RWPE1 (cell line): ENCODE results near the gene TGFBI.

Experiments
- CTCF ChIA-PET: fragments of 350-600 bp; sonication (Branson Sonifier 250); formaldehyde crosslinking; extraction: SDS; loops from one replicate; lab custom pipeline; 2021; lab: Yijun Ruan, JAX
- POLR2A ChIA-PET: fragments of 400-600 bp; formaldehyde crosslinking; extraction: SDS; loops from one replicate; lab custom pipeline; 2020; ENCODE audit warnings: antibody characterized with exemption; ENCODE audit not compliant: low non-redundant PET; lab: Yijun Ruan, JAX
- DNase-seq: peaks from one replicate; pipeline ENCODE4 v3.0.0; 2012; ENCODE audit warnings: low spot score
- H3K27ac ChIP-seq: fragments of 450-650 bp; 2 replicates; pipeline ENCODE4 v1.5.1; 2017
- TF ChIP-seq, protein P1 (sequence below): fragments of 450-650 bp; conservative IDR thresholded peaks from 2 replicates; pipeline ENCODE4 v1.5.1; 2017; ENCODE audit warnings: low read depth, mild to moderate bottlenecking

Gene TGFBI

DNA sequence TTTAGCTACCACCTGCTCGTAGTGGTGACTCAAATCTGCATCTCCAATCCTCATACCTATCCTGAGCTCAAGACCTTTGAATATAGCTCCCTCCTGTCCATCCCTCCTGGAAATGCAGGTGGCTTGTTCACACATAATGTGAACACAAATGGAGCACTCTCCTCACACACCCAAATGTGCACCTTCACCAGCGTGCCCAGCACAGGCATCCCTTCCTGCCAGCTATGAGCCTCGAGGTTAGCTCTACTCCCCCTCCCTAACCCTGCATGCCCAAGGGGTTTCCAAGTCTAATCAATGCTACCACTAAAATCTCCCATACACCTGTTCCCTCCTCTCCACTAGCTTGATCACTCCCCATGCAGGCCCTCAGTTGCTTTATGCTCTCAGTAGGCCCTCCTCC is 2.2 kb upstream of the TGFBI start:
- ChIA-PET POLR2A (interaction anchor here (0.7 kb wide), 1 partner anchor 110 kb away, joined by 3 read pairs; no protein-coding TSS in a partner anchor), CTCF (interaction anchor here (0.6 kb wide), 1 partner anchor 140 kb away, joined by 3 read pairs; no protein-coding TSS in a partner anchor)
- no peak overlapping the region for H3K27ac ChIP-seq
- DNase-seq = no peak
- TF ChIP-seq, protein P1, sequence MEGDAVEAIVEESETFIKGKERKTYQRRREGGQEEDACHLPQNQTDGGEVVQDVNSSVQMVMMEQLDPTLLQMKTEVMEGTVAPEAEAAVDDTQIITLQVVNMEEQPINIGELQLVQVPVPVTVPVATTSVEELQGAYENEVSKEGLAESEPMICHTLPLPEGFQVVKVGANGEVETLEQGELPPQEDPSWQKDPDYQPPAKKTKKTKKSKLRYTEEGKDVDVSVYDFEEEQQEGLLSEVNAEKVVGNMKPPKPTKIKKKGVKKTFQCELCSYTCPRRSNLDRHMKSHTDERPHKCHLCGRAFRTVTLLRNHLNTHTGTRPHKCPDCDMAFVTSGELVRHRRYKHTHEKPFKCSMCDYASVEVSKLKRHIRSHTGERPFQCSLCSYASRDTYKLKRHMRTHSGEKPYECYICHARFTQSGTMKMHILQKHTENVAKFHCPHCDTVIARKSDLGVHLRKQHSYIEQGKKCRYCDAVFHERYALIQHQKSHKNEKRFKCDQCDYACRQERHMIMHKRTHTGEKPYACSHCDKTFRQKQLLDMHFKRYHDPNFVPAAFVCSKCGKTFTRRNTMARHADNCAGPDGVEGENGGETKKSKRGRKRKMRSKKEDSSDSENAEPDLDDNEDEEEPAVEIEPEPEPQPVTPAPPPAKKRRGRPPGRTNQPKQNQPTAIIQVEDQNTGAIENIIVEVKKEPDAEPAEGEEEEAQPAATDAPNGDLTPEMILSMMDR = no peak

DNA sequence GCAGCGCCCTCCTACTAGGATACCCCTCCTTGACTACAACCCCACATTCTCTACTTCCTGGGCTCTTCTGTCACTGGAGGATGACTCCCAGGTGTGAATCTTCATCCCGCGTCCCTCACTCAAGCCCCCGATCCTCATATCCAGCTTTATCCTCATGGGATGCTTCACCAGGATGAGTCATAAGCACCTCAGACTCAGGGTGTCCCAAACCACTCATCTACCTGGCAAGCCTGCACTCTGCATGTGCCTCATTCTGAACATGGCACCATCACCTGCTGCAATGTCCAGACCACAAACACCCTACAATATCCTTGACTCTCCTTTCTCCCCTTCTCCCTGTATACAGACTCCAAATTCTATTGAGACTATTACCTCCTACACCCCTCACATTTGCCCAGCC is 1.5 kb upstream of the TGFBI start:
- POLR2A ChIA-PET = no interaction called here
- CTCF ChIA-PET = interaction anchor here (1.3 kb wide), 1 partner anchor 22 kb away, joined by 3 read pairs; no protein-coding TSS in a partner anchor
- TF ChIP-seq, protein P1 = no peak
- no peak overlapping the region for H3K27ac ChIP-seq
- DNase-seq = no peak

DNA sequence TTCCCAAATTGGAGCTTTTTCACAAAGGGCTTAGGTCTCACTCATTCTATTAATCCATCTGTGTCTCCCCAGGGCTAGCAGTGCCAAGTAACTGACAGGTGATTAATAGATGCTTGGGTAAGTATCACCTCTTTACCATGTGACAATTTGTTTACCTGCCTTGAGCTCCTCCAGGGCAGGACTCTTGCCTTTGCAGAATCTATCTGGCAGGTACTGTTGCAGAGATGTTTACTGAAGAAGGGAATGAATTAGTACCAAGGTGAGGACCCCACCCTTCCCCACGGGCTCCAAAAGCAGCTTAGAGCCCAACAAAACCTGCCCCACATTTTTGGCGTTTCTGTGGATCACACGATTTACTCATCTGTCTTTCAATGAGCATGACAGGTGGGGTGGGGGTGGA is 698 bp upstream of the TGFBI start:
- TF ChIP-seq, protein P1 = no peak
- DNase-seq = no peak
- peak overlapping the region; percentile 89 for H3K27ac ChIP-seq
- ChIA-PET CTCF (interaction anchor here (0.8 to 1.5 kb wide), 3 partner anchors 22 to 83 kb away, joined by 3 to 7 read pairs (median 3); no protein-coding TSS in a partner anchor), POLR2A (interaction anchor here (0.6 kb wide), 2 partner anchors 889 to 1318 kb away, joined by 3 to 4 read pairs; no protein-coding TSS in a partner anchor)

DNA sequence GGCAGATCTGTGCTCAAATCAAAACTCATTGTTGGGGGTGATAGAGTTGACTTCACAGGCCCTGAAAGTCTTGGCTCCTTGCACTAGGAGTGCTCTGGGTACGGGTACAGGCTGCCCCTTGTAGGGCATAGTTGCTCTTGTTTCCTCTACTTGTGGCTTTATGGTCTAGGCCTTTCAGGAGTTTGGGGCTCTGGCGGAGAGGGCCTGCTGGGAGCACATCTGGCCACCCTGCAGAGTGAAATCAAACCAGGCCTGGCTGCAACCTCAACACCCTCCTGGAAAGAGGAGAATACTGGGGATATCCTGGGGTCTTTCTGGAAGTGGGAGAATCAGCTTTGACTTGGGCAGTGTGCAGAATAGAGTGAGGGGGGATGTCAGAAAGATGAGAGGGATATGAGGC is 1.5 kb downstream of the TGFBI start:
- H3K27ac ChIP-seq = peak overlapping the region; percentile 89
- POLR2A ChIA-PET = no interaction called here

DNA sequence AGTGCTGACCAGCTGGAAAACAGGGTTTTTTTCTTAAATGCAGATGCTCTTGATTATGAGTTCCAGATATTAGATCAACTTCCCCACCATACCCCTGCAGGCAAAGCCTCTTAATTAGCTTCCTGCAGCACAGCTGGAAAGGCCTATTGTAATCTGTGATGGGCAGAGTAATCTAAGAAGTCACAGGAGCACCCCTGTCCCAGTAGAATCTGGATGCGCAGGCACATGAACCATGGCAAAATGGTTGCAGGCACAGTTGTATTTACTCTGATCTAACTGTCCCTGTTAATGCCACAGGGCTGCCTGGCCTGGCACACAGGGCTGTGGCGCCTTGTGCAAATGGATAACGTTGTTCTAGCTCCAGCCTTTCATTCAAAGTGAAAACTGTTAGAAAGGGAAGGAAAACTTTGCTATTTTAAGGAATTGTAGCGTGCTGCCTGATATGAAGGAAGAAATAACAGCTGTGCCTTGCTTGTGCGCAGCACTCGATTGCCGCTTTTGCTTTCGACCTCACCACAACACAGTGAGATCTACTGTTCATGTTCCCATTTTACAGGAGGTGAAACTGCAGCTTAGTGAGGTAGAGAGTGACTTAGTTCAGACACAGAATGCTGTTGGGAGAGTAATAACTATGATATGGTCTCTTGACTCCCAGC is 2.3 kb downstream of the TGFBI start:
- no peak for DNase-seq
- ChIA-PET CTCF (no interaction called here), POLR2A (no interaction called here)
- peak overlapping the region; percentile 89 for H3K27ac ChIP-seq
- TF ChIP-seq, protein P1 = no peak

More for the DNA sequence above, 1.5 kb downstream of the TGFBI start:
- CTCF ChIA-PET = interaction anchor here (1.4 kb wide), 1 partner anchor 27 kb away, joined by 4 read pairs; no protein-coding TSS in a partner anchor
- TF ChIP-seq, protein P1 = no peak
- DNase-seq = no peak

DNA sequence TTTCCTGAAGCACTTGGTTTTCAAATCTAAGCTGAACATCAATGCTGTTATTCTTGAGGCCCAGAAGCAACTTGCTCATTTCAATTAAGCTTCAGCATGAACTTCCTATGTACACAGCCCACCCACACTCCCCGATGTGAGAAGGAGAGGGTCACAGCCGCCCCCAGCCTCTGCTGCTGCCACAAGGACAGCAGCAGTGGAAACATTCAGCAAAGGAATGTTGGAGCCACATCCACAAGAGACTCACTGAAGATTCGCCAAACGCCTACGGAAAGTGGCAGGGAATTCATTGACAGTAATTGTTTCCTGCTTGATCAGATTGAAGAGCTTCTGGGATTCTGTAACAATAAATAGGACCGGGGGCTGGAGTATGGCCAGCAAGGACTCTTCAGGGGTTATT is 2.9 kb downstream of the TGFBI start:
- POLR2A ChIA-PET = no interaction called here
- TF ChIP-seq, protein P1 = no peak
- CTCF ChIA-PET = no interaction called here
- DNase-seq = no peak
- H3K27ac ChIP-seq = peak overlapping the region; percentile 89
